ENCODE measurements around the gene KRT78.

DNA sequence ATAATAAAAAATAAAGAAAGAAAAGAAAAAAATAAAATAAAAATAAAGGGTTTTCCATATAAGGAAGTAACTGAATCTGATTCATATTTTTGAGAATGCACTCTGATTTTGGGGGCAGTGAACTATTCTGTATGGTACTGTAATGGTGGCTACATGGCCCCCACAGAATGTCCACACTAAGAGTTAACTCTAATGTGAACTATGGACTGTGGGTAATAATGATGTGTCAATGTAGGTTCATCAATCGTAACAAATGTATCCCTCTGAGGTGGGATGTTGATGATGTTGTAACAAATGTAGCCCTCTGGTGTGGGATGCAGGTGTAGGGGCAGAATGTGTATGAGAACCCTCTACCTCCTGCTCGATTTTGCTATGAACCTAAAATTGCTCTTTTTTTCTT, 42.2 kb upstream of the KRT78 start:
- TF ChIP-seq, protein P1, sequence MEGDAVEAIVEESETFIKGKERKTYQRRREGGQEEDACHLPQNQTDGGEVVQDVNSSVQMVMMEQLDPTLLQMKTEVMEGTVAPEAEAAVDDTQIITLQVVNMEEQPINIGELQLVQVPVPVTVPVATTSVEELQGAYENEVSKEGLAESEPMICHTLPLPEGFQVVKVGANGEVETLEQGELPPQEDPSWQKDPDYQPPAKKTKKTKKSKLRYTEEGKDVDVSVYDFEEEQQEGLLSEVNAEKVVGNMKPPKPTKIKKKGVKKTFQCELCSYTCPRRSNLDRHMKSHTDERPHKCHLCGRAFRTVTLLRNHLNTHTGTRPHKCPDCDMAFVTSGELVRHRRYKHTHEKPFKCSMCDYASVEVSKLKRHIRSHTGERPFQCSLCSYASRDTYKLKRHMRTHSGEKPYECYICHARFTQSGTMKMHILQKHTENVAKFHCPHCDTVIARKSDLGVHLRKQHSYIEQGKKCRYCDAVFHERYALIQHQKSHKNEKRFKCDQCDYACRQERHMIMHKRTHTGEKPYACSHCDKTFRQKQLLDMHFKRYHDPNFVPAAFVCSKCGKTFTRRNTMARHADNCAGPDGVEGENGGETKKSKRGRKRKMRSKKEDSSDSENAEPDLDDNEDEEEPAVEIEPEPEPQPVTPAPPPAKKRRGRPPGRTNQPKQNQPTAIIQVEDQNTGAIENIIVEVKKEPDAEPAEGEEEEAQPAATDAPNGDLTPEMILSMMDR (IDR thresholded peaks at IDR 0.05): no peak
- TF ChIP-seq POLR2A (IDR thresholded peaks at IDR 0.05): no peak

Measured in testis (tissue), 2 donors.